NOMO-1 treated with DMSO at 0.1 percent for 48 hours (cell line): ENCODE results near the gene CPN2.

ENCODE experiments used
- DNase-seq: peaks from one replicate; lab custom pipeline; 2025; ENCODE audit not compliant: unreplicated experiment; lab: John Stamatoyannopoulos, UW

CPN2 gene

GRCh38 chr3:194357681-194358080 is 6.6 kb upstream of the CPN2 start:
- peak; percentile 18 for DNase-seq

- DNase-seq, result no peak
Measured at GRCh38 chr3:194355379-194355778, 4.3 kb upstream of the CPN2 start.

GRCh38 chr3:194354315-194354714 is 3.2 kb upstream of the CPN2 start:
- DNase-seq, result no peak

- no peak for DNase-seq
Measured at GRCh38 chr3:194352667-194353246, 1.6 kb upstream of the CPN2 start.

- DNase-seq, result no peak
Measured at GRCh38 chr3:194351952-194352536, 916 bp upstream of the CPN2 start.

GRCh38 chr3:194350726-194351071 is 429 bp downstream of the CPN2 start:
- no peak for DNase-seq

- DNase-seq, result no peak
Measured at GRCh38 chr3:194348354-194348753, 2.8 kb downstream of the CPN2 start.

- DNase-seq, result no peak
Measured at GRCh38 chr3:194346621-194347020, 4.5 kb downstream of the CPN2 start.

GRCh38 chr3:194346035-194346434 is 5.1 kb downstream of the CPN2 start:
- no peak for DNase-seq

GRCh38 chr3:194344012-194344411 is 7.1 kb downstream of the CPN2 start:
- peak; percentile 67 for DNase-seq

GRCh38 chr3:194343561-194343893 is 7.6 kb downstream of the CPN2 start:
- DNase-seq, result no peak

- no peak for DNase-seq
Measured at GRCh38 chr3:194342861-194343560, 8.1 kb downstream of the CPN2 start.

GRCh38 chr3:194340757-194341400 is 10.2 kb downstream of the CPN2 start:
- DNase-seq, result no peak

GRCh38 chr3:194339840-194340239 is 11.3 kb downstream of the CPN2 start:
- DNase-seq, result no peak

GRCh38 chr3:194339356-194339755 is 11.8 kb downstream of the CPN2 start:
- no peak for DNase-seq

- DNase-seq, result no peak
Measured at GRCh38 chr3:194337965-194338753, 13.0 kb downstream of the CPN2 start.

GRCh38 chr3:194336601-194337355 is 14.3 kb downstream of the CPN2 start:
- no peak for DNase-seq

GRCh38 chr3:194333981-194334320 is 17.2 kb downstream of the CPN2 start:
- DNase-seq, result no peak

- no peak for DNase-seq
Measured at GRCh38 chr3:194333212-194333980, 17.7 kb downstream of the CPN2 start.

GRCh38 chr3:194332858-194333211 is 18.3 kb downstream of the CPN2 start:
- no peak for DNase-seq
